GM12874 (cell line): ENCODE results near the gene DAP.

Experiments
- TF ChIP-seq, protein P1 (sequence below): IDR thresholded peaks from 2 replicates; pipeline ENCODE4 v1.5.1; 2011; ENCODE audit warnings: low read depth, mild to moderate bottlenecking, control low read depth, low read length, moderate library complexity; ENCODE audit not compliant: insufficient read depth

Gene DAP

DNA sequence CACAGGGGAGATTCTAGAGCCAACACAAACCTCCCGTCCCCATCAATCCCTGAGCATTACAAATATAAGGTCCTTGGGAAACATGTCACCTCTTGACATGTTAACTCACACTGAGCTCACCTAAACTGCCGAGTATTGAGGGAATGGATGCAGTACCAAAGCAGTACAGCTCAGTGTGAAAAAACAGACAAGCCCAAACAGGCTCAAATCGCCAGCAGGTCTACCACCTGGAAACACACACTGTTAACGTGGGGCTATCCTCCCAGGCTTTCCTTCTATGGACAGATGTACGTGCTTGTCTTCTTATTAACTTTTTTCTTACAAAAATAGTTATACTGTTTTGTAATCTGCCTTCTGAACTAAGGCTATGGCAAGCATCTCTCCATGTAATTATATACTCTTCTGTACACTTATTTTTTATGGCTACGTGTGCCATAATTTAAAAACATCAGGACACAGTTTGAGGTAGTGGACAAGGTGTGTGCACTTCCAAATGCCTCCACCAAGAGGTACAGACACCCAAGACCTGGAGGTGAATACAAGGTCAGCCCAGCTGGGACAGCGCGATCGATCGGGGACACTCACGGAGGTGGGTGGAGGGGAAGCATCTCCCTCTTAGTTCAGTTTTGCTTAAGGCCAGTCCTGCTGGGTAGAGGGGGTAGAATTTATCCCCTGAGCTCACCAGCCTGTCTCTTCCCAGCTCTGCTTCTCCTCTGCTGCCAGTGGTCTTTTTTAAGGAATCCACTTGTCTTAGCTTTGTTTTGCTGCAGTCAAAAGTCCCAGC is 76.5 kb downstream of the DAP start:
- TF ChIP-seq, protein P1, sequence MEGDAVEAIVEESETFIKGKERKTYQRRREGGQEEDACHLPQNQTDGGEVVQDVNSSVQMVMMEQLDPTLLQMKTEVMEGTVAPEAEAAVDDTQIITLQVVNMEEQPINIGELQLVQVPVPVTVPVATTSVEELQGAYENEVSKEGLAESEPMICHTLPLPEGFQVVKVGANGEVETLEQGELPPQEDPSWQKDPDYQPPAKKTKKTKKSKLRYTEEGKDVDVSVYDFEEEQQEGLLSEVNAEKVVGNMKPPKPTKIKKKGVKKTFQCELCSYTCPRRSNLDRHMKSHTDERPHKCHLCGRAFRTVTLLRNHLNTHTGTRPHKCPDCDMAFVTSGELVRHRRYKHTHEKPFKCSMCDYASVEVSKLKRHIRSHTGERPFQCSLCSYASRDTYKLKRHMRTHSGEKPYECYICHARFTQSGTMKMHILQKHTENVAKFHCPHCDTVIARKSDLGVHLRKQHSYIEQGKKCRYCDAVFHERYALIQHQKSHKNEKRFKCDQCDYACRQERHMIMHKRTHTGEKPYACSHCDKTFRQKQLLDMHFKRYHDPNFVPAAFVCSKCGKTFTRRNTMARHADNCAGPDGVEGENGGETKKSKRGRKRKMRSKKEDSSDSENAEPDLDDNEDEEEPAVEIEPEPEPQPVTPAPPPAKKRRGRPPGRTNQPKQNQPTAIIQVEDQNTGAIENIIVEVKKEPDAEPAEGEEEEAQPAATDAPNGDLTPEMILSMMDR = peak; percentile 4; the same call in 1 of the 2 replicates

DNA sequence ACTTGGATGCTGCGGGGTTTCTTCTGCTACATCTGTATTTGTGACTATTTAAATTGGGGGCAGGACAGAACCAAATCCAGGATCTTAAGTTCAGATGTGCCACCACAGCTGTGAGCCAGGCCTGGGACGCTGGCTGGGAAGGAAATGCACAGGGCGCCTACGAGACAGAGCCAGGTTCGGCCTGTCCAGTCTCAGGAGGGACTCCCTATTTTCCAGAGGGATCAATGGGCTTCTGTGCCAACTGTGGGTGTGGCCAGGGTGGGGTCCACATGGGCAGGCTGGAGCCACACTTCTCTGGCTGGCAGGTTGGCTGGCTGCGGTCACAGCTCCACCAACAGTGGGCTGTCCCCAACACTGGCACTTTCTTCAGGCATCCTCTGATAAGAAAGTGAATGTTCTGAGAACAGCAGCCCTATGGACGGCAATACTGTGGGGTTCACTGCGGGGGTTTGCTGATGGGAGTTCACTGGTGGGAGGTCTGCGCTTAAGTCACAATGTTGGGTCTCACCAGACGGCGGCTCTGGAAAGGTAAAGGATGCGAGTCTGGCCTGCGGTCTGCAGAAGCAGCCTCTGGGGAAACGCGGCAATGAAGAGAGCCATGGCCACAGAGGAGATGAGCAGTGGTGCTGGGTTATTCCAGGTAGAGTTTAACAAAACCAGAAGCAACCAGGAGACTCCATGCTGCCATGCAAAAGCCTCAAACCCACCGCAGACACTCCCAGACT is 78.1 kb downstream of the DAP start:
- TF ChIP-seq, protein P1 = no peak

GRCh38 chr5:10681731-10682679 is 79.0 kb downstream of the DAP start:
- TF ChIP-seq, protein P1 = no peak

- TF ChIP-seq, protein P1 = peak; percentile 29; the same call in 1 of the 2 replicates
Measured at GRCh38 chr5:10680876-10681481, 80.1 kb downstream of the DAP start.

- TF ChIP-seq, protein P1 = no peak
Measured at GRCh38 chr5:10679336-10679988, 81.6 kb downstream of the DAP start.

DNA sequence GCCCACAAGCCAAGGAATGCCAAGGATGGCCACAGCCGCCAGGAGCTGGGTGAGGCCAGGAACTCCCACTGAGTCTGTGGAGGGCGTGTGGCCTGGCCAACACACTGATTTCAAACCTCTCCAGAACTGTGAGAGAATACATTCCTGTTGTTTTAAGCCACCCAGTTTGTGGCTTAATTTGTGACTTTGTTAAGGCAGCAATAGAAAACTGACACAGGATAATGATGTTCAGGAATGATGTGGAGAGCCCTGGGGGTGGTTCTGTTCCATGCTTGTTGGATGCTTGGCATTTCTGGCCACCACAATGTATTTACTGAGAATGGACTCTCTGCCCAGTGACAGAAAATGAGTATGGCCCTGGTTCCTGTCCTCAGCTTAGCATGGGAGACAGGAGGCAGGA is 82.8 kb downstream of the DAP start:
- TF ChIP-seq, protein P1 = no peak
